HepG2 (cell line): ENCODE results near the gene STARD13. TPM values are rescaled to one million over a fixed set of nuclear protein-coding genes. Genes with fewer than 3 reads are reported as not detected.

Experiments
- ATAC-seq: fragments of 200-7000 bp; cut with Tn5 transposase; 3 replicates; pipeline ENCODE4 v1.9.1; 2020; ENCODE audit warnings: mild to moderate bottlenecking, moderate library complexity
- BruUV-seq: library from RNA; stranded (reverse); fragments of 400-500 nt; replicated peaks from 2 replicates; lab custom pipeline; 2021; lab: Mats Ljungman, UMichigan
- CTCF ChIA-PET: fragments of 300-600 bp; formaldehyde crosslinking; extraction: SDS; loops from one replicate; lab custom pipeline; 2021; ENCODE audit warnings: low total read pairs, inconsistent platforms, low intra/inter-chr PET ratio; lab: Yijun Ruan, JAX
- POLR2A ChIA-PET: fragments of 350-600 bp; sonication (Branson Sonifier 250); formaldehyde crosslinking; loops from one replicate; lab custom pipeline; 2020; ENCODE audit warnings: antibody characterized with exemption, inconsistent platforms; lab: Yijun Ruan, JAX
- DNase-seq: peaks from one replicate; pipeline ENCODE4 v3.0.0-alpha.2; 2015; ENCODE audit warnings: low spot score
- FAIRE-seq: peaks from 3 replicates; lab custom pipeline; 2011; peaks lifted over from hg19 to GRCh38; lab: Jason Lieb, UNC
- H2AFZ ChIP-seq: one replicate; pipeline ENCODE4 v1.6.1; 2011; ENCODE audit warnings: low read length, inconsistent platforms
- H3K27ac ChIP-seq: fragments of 300-600 bp; 3 replicates; pipeline ENCODE4 v1.8.0; 2011; ENCODE audit warnings: mixed run types, mild to moderate bottlenecking, mixed read lengths, low read length, inconsistent platforms; ENCODE audit not compliant: insufficient read depth; ENCODE audit errors: extremely low read length
- H3K27me3 ChIP-seq, 2 experiments: fragments of 200-600 bp in 1 of 2; 2 replicates in 1 of 2; 3 replicates in 1 of 2; pipeline versions ENCODE4 v1.6.0 to v1.8.0; 2011; ENCODE audit warnings: low read length in 2 of 2, mild to moderate bottlenecking in 2 of 2, moderate library complexity in 2 of 2, inconsistent platforms in 1 of 2; ENCODE audit not compliant: insufficient read depth in 2 of 2, control insufficient read depth in 1 of 2
- H3K36me3 ChIP-seq, 2 experiments: fragments of 200-600 bp in 1 of 2; replicated peaks in 1 of 2; 2 replicates in 1 of 2; 3 replicates in 1 of 2; pipeline versions ENCODE4 v1.5.1 to v1.8.0; 2011; ENCODE audit warnings: low read length in 2 of 2, inconsistent platforms in 1 of 2; ENCODE audit not compliant: insufficient read depth in 2 of 2, control insufficient read depth in 1 of 2
- H3K4me1 ChIP-seq: 2 replicates; pipeline ENCODE4 v1.5.1; 2012; ENCODE audit warnings: low read length, inconsistent platforms; ENCODE audit not compliant: insufficient read depth
- H3K4me2 ChIP-seq: 2 replicates; pipeline ENCODE4 v1.6.0; 2011; ENCODE audit warnings: low read depth, low read length, inconsistent platforms
- H3K4me3 ChIP-seq, 3 experiments: fragments of 200-600 bp in 1 of 3; sonication (generic), shearing (Covaris generic) in 1 of 3; replicated peaks in 1 of 3; 2 replicates each; pipeline ENCODE4 v1.5.1; 2011 to 2016; ENCODE audit warnings: low read length in 3 of 3, inconsistent platforms in 2 of 3, low read depth in 2 of 3, mild to moderate bottlenecking in 2 of 3, control low read depth in 1 of 3, mixed read lengths in 1 of 3; ENCODE audit not compliant: insufficient read depth in 1 of 3
- H3K79me2 ChIP-seq: one replicate; pipeline ENCODE4 v1.6.1; 2011; ENCODE audit warnings: low read length, inconsistent platforms; ENCODE audit not compliant: insufficient read depth
- H3K9ac ChIP-seq: 2 replicates; pipeline ENCODE4 v1.6.0; 2011; ENCODE audit warnings: mild to moderate bottlenecking, low read depth, low read length, inconsistent platforms; ENCODE audit not compliant: insufficient read depth
- H3K9me3 ChIP-seq: 2 replicates; pipeline ENCODE4 v1.5.1; 2012; ENCODE audit warnings: mild to moderate bottlenecking, low read length
- H4K20me1 ChIP-seq: 2 replicates; pipeline ENCODE4 v1.6.0; 2011; ENCODE audit warnings: inconsistent platforms, mild to moderate bottlenecking, low read length, moderate library complexity; ENCODE audit not compliant: insufficient read depth
- ATF6 ChIP-seq: sonication (generic); formaldehyde crosslinking; conservative IDR thresholded peaks from 2 replicates; pipeline ENCODE4 v1.4.0; 2020; ENCODE audit warnings: missing genetic modification reagents
- CHD2 ChIP-seq: IDR thresholded peaks from 2 replicates; pipeline ENCODE4 v1.6.1; 2011; ENCODE audit warnings: low read depth, low read length, improper control_type of control experiment
- DR1 ChIP-seq: sonication (generic); formaldehyde crosslinking; IDR thresholded peaks from 2 replicates; pipeline ENCODE4 v1.8.0; 2021; ENCODE audit warnings: mild to moderate bottlenecking, missing genetic modification reagents, inconsistent platforms
- HOMEZ ChIP-seq: IDR thresholded peaks from 2 replicates; pipeline ENCODE4 v1.6.1; 2016; ENCODE audit warnings: low read depth
- NFE2 ChIP-seq: sonication (generic); formaldehyde crosslinking; IDR thresholded peaks from 2 replicates; pipeline ENCODE4 v1.4.0; 2020; ENCODE audit warnings: missing genetic modification reagents
- PLRG1 ChIP-seq: fragments of 450-650 bp; conservative IDR thresholded peaks from 2 replicates; pipeline ENCODE4 v1.6.1; 2016
- POLR2AphosphoS2 ChIP-seq: IDR thresholded peaks from 2 replicates; pipeline ENCODE4 v1.6.1; 2011; ENCODE audit warnings: low read depth, low read length, improper control_type of control experiment
- PRDM10 ChIP-seq: sonication (generic); formaldehyde crosslinking; IDR thresholded peaks from 2 replicates; pipeline ENCODE4 v1.4.0; 2020; ENCODE audit warnings: low read depth, missing genetic modification reagents
- SAP130 ChIP-seq: IDR thresholded peaks from 2 replicates; pipeline ENCODE4 v1.6.1; 2016; ENCODE audit warnings: low read depth
- SIN3A ChIP-seq: IDR thresholded peaks from 2 replicates; pipeline ENCODE4 v1.6.1; 2011; ENCODE audit warnings: low read depth, mild to moderate bottlenecking, control low read depth, low read length, borderline replicate concordance
- WIZ ChIP-seq: sonication (generic); formaldehyde crosslinking; IDR thresholded peaks from 2 replicates; pipeline ENCODE4 v1.5.1; 2020; ENCODE audit warnings: mild to moderate bottlenecking, missing genetic modification reagents
- ZNF660 ChIP-seq: sonication (generic); formaldehyde crosslinking; IDR thresholded peaks from 2 replicates; pipeline ENCODE4 v1.5.1; 2020; ENCODE audit warnings: mild to moderate bottlenecking, low read depth, missing genetic modification reagents, borderline replicate concordance
- ZNF761 ChIP-seq: sonication (generic); formaldehyde crosslinking; conservative IDR thresholded peaks from 2 replicates; pipeline ENCODE4 v1.4.0; 2020; ENCODE audit warnings: mild to moderate bottlenecking, missing genetic modification reagents
- ZNF766 ChIP-seq: sonication (generic); formaldehyde crosslinking; IDR thresholded peaks from 2 replicates; pipeline ENCODE4 v1.5.0; 2020; ENCODE audit warnings: missing genetic modification reagents, borderline replicate concordance
- ZNF788 ChIP-seq: sonication (generic); formaldehyde crosslinking; IDR thresholded peaks from 2 replicates; pipeline ENCODE4 v1.5.0; 2020; ENCODE audit warnings: mild to moderate bottlenecking, missing genetic modification reagents, borderline replicate concordance
- ZSCAN29 ChIP-seq: sonication (generic); formaldehyde crosslinking; conservative IDR thresholded peaks from 2 replicates; pipeline ENCODE4 v1.4.0; 2020; ENCODE audit warnings: mild to moderate bottlenecking, missing genetic modification reagents
- WGBS: methylation state at CpG from one replicate; pipeline ENCODE4 v1.1.6; 2017; ENCODE audit warnings: low lambda C conversion rate; 5-methylcytosine and 5-hydroxymethylcytosine counted together
- in situ Hi-C: cut with HindIII; loops from 2 replicates; pipeline ENCODE4 v1.10.0; 2017; ENCODE audit warnings: low pct_unique_long_range_greater_than_20kb; ENCODE audit not compliant: extremely low pct_ligation_motif_present
- intact Hi-C: fragments of 100-400 bp; cut with micrococcal nuclease; formaldehyde crosslinking; loops from one replicate; pipeline ENCODE4 v1.10.0; 2022; ENCODE audit not compliant: unreplicated experiment
- polyA plus RNA-seq, 8 experiments: library from polyadenylated mRNA; depleted of rRNA in 3 of 8; stranded (reverse) in 7 of 8; unstranded in 1 of 8; fragments of >200 nt; fragmentation: Illumina TruSeq in 4 of 8; extraction: Trizol in 4 of 8; gene quantifications; 2 replicates each; pipeline versions ENCODE4 v1.2.1 to v1.2.3, GENCODE V29; 2011 to 2016; ENCODE audit warnings: low read depth in 4 of 8, missing spikeins in 1 of 8, mixed read lengths in 1 of 8; ENCODE audit not compliant: insufficient read depth in 1 of 8
- total RNA-seq, 5 experiments: library from RNA; depleted of rRNA; stranded (reverse); fragments of >200 nt; fragmentation: Illumina TruSeq; extraction: Trizol; gene quantifications; 2 replicates each; pipeline ENCODE4 v1.2.3, GENCODE V29; 2016; ENCODE audit warnings: low read depth in 1 of 5
- TF ChIP-seq, protein P1 (sequence below): sonication (generic); formaldehyde crosslinking; IDR thresholded peaks from 2 replicates; pipeline ENCODE4 v1.5.1; 2020; ENCODE audit warnings: missing genetic modification reagents, mild to moderate bottlenecking, borderline replicate concordance

Gene STARD13
- total and polyA plus RNA-seq, 2 of the 13 experiments (the other 11 are each of a cell fraction or from before 2014, with no cell fraction given), result 12.8 to 14.3 TPM

GRCh38 chr13:33207615-33207961, 78.0 kb downstream of the STARD13 start:
- Histone ChIP-seq H3K4me2 (no peak overlapping the region), H4K20me1 (no peaks in the 10 kb centered on the region), H3K4me1 (peaks cover 34% of the 10 kb centered on the region), H3K9me3 (no peaks in the 10 kb centered on the region), H3K9ac (no peak overlapping the region; the same call in 1 of the 2 replicates), H3K36me3 (peaks cover 1 to 12% of the 10 kb centered on the region in 2 experiments; a peak in 3 of 5 replicates), H3K27me3 (no peaks in the 10 kb centered on the region), H3K27ac (peak overlapping the region; percentile 30), H2AFZ (no peak overlapping the region), H3K79me2 (peaks cover 32% of the 10 kb centered on the region), H3K4me3 (no peak overlapping the region)
- DNase-seq (peak; percentile 74), ATAC-seq (peak; percentile 69), FAIRE-seq (peak; percentile 54)
- in situ Hi-C loops (no loop called here), intact Hi-C loops (loop anchor here (5.0 kb wide), 2 partner anchors 80 to 560 kb away; no protein-coding TSS in a partner anchor)
- CTCF ChIA-PET, result no interaction called here
- POLR2A ChIA-PET, result interaction anchor here (1.1 to 1.7 kb wide), 5 partner anchors 10 to 336 kb away, joined by 3 to 8 read pairs (median 6); no protein-coding TSS in a partner anchor
- WGBS, result 37% methylated on average over 3 of the region's 3 CpGs
- BruUV-seq, result no TSS peak
- TF ChIP-seq, protein P1, sequence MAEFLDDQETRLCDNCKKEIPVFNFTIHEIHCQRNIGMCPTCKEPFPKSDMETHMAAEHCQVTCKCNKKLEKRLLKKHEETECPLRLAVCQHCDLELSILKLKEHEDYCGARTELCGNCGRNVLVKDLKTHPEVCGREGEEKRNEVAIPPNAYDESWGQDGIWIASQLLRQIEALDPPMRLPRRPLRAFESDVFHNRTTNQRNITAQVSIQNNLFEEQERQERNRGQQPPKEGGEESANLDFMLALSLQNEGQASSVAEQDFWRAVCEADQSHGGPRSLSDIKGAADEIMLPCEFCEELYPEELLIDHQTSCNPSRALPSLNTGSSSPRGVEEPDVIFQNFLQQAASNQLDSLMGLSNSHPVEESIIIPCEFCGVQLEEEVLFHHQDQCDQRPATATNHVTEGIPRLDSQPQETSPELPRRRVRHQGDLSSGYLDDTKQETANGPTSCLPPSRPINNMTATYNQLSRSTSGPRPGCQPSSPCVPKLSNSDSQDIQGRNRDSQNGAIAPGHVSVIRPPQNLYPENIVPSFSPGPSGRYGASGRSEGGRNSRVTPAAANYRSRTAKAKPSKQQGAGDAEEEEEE (CRISPR knock-in tag), result no peak
- TF ChIP-seq HOMEZ (CRISPR knock-in tag) (peak; percentile 26; the same call in 1 of the 2 replicates), POLR2AphosphoS2 (no peak), SAP130 (peak; percentile 35; the same call in 1 of the 2 replicates), PRDM10 (CRISPR knock-in tag) (no peak), ZNF766 (CRISPR knock-in tag) (no peak), SIN3A (no peak), WIZ (no peak), ZNF761 (no peak), ZNF660 (CRISPR knock-in tag) (no peak), DR1 (CRISPR knock-in tag) (no peak), ZSCAN29 (no peak), ATF6 (CRISPR knock-in tag) (no peak), PLRG1 (no peak), NFE2 (no peak), CHD2 (no peak), ZNF788 (CRISPR knock-in tag) (no peak)
